BE2C (cell line): ENCODE measurements around the gene MAPKAPK3.

Experiments
- DNase-seq: peaks from one replicate; pipeline ENCODE4 v3.0.0-alpha.2; 2020
- H3K27me3 ChIP-seq: fragments of 250-450 bp; sonication (Bioruptor Pico); 2 replicates; pipeline ENCODE4 v1.5.1; 2020; ENCODE audit warnings: mild to moderate bottlenecking
- H3K36me3 ChIP-seq: fragments of 250-450 bp; sonication (Bioruptor Pico); 2 replicates; pipeline ENCODE4 v1.5.1; 2020; ENCODE audit warnings: mild to moderate bottlenecking
- H3K4me1 ChIP-seq: fragments of 250-450 bp; sonication (Bioruptor Pico); 2 replicates; pipeline ENCODE4 v1.5.1; 2020
- H3K4me3 ChIP-seq: 2 replicates; pipeline ENCODE4 v1.5.1; 2011; ENCODE audit warnings: low read depth, low read length
- H3K9me3 ChIP-seq: fragments of 250-450 bp; sonication (Bioruptor Pico); 2 replicates; pipeline ENCODE4 v1.5.1; 2020
- CTCF ChIP-seq: IDR thresholded peaks from 2 replicates; pipeline ENCODE4 v1.5.1; 2012; ENCODE audit warnings: mild to moderate bottlenecking, low read depth, low read length

MAPKAPK3 gene

GRCh38 chr3:50577348-50577747, 39.6 kb upstream of the MAPKAPK3 start:
- Histone ChIP-seq H3K36me3 (no peaks in the 10 kb centered on the region), H3K9me3 (no peaks in the 10 kb centered on the region), H3K4me1 (no peaks in the 10 kb centered on the region), H3K4me3 (no peak overlapping the region), H3K27me3 (no peaks in the 10 kb centered on the region)
- no peak for DNase-seq
- TF ChIP-seq CTCF = no peak

GRCh38 chr3:50580683-50581458, 36.1 kb upstream of the MAPKAPK3 start:
- DNase-seq = no peak
- Histone ChIP-seq H3K9me3 (no peaks in the 10 kb centered on the region), H3K4me1 (no peaks in the 10 kb centered on the region), H3K4me3 (no peak overlapping the region), H3K36me3 (no peaks in the 10 kb centered on the region), H3K27me3 (no peaks in the 10 kb centered on the region)
- TF ChIP-seq CTCF = peak; percentile 6; the same call in 1 of the 2 replicates

- H3K9me3 ChIP-seq = no peaks in the 10 kb centered on the region
- no peaks in the 10 kb centered on the region for H3K4me1 ChIP-seq
- TF ChIP-seq CTCF = no peak
- no peaks in the 10 kb centered on the region for H3K27me3 ChIP-seq
- no peaks in the 10 kb centered on the region for H3K36me3 ChIP-seq
- no peak for DNase-seq
- H3K4me3 ChIP-seq = no peak overlapping the region
These were observed 35.5 kb upstream of the MAPKAPK3 start for GRCh38 chr3:50581459-50581842.

GRCh38 chr3:50582083-50582482, 34.9 kb upstream of the MAPKAPK3 start:
- TF ChIP-seq CTCF = no peak
- Histone ChIP-seq H3K9me3 (no peaks in the 10 kb centered on the region), H3K4me1 (no peaks in the 10 kb centered on the region), H3K4me3 (no peak overlapping the region), H3K27me3 (no peaks in the 10 kb centered on the region), H3K36me3 (no peaks in the 10 kb centered on the region)
- no peak for DNase-seq

GRCh38 chr3:50583897-50584296, 33.1 kb upstream of the MAPKAPK3 start:
- Histone ChIP-seq H3K9me3 (no peaks in the 10 kb centered on the region), H3K4me1 (no peaks in the 10 kb centered on the region), H3K4me3 (no peak overlapping the region), H3K27me3 (no peaks in the 10 kb centered on the region), H3K36me3 (no peaks in the 10 kb centered on the region)
- DNase-seq = no peak
- no peak for TF ChIP-seq CTCF

- H3K36me3 ChIP-seq = no peaks in the 10 kb centered on the region
- DNase-seq = no peak
- TF ChIP-seq CTCF = no peak
- no peak overlapping the region for H3K4me3 ChIP-seq
- H3K27me3 ChIP-seq = no peaks in the 10 kb centered on the region
- no peaks in the 10 kb centered on the region for H3K9me3 ChIP-seq
- no peaks in the 10 kb centered on the region for H3K4me1 ChIP-seq
These were observed 32.6 kb upstream of the MAPKAPK3 start for GRCh38 chr3:50584391-50584790.
